M059J (cell line): ENCODE results near the gene DNASE1L1. TPM values are rescaled to one million over a fixed set of nuclear protein-coding genes. Genes with fewer than 3 reads are reported as not detected.

Source experiments
- DNase-seq: peaks from one replicate; pipeline ENCODE4 v3.0.0-alpha.2; 2012; ENCODE audit warnings: low read depth
- total RNA-seq: library from RNA; depleted of rRNA; stranded (reverse); fragments of >200 nt; shearing (Covaris generic); gene quantifications from 2 replicates; pipeline ENCODE4 v1.2.3, GENCODE V29; 2014

The DNASE1L1 gene
- total RNA-seq, 1 experiment from 2014 or later: 65.3 TPM

GRCh38 chrX:154436374-154436982 is 27.4 kb upstream of the DNASE1L1 start:
- no peak for DNase-seq

- no peak for DNase-seq
These were observed 26.2 kb upstream of the DNASE1L1 start for GRCh38 chrX:154435171-154435733.

- DNase-seq: no peak
These were observed 25.5 kb upstream of the DNASE1L1 start for GRCh38 chrX:154434394-154435168.

GRCh38 chrX:154433605-154434004 is 24.6 kb upstream of the DNASE1L1 start:
- DNase-seq: no peak

GRCh38 chrX:154432210-154432609 is 23.2 kb upstream of the DNASE1L1 start:
- no peak for DNase-seq

GRCh38 chrX:154431341-154431740 is 22.3 kb upstream of the DNASE1L1 start:
- DNase-seq: no peak

- no peak for DNase-seq
These were observed 21.9 kb upstream of the DNASE1L1 start for GRCh38 chrX:154430916-154431315.

- no peak for DNase-seq
These were observed 21.4 kb upstream of the DNASE1L1 start for GRCh38 chrX:154430479-154430878.

GRCh38 chrX:154429711-154430110 is 20.7 kb upstream of the DNASE1L1 start:
- no peak for DNase-seq

GRCh38 chrX:154428176-154429171 is 19.4 kb upstream of the DNASE1L1 start, which contains the start of gene ATP6AP1:
ATP6AP1 (plus strand) TSS chrX:154428677; CDS start chrX:154428693, 16 bp downstream.
- DNase-seq: peak; percentile 97

GRCh38 chrX:154426916-154427770 is 18.1 kb upstream of the DNASE1L1 start:
- DNase-seq: no peak

GRCh38 chrX:154420402-154420756 is 11.3 kb upstream of the DNASE1L1 start:
- DNase-seq: no peak

- no peak for DNase-seq
These were observed 10.8 kb upstream of the DNASE1L1 start for GRCh38 chrX:154419688-154420401.

- DNase-seq: no peak
These were observed 10.1 kb upstream of the DNASE1L1 start for GRCh38 chrX:154419189-154419588.

- DNase-seq: peak; percentile 94
These were observed 8.1 kb upstream of the DNASE1L1 start for GRCh38 chrX:154417157-154417556.

- no peak for DNase-seq
These were observed 4.1 kb upstream of the DNASE1L1 start for GRCh38 chrX:154413142-154413541.

GRCh38 chrX:154412468-154412867 is 3.4 kb upstream of the DNASE1L1 start:
- no peak for DNase-seq

GRCh38 chrX:154411981-154412340 is 2.9 kb upstream of the DNASE1L1 start:
- peak; percentile 50 for DNase-seq

- DNase-seq: no peak
These were observed 314 bp downstream of the DNASE1L1 start for GRCh38 chrX:154408659-154409221.

GRCh38 chrX:154404625-154405192 is 4.3 kb downstream of the DNASE1L1 start:
- no peak for DNase-seq
